NCI-H1105 treated with DMSO at 0.1 percent for 48 hours (cell line): ENCODE measurements around the gene SSMEM1.
"Not testable (repeated sequence)": the region's sequence is repeated elsewhere in the genome, so short reads cannot be mapped to it uniquely, and the experiment has no call there.

Experiments
- DNase-seq: peaks from one replicate; lab custom pipeline; 2025; lab: John Stamatoyannopoulos, UW

Gene SSMEM1

GRCh38 chr7:130207642-130208041 is at the start of gene SSMEM1:
Gene SSMEM1 (plus strand): TSS chr7:130207860. CDS start chr7:130207911, 51 bp downstream.
- no peak for DNase-seq

GRCh38 chr7:130160023-130160422 is 47.6 kb upstream of the SSMEM1 start:
- DNase-seq: no peak

GRCh38 chr7:130160455-130160854 is 47.2 kb upstream of the SSMEM1 start:
- DNase-seq: no peak

GRCh38 chr7:130162196-130162595 is 45.5 kb upstream of the SSMEM1 start:
- no peak for DNase-seq

- DNase-seq: no peak
These were observed 33.3 kb upstream of the SSMEM1 start for GRCh38 chr7:130174237-130174959.

- DNase-seq: no peak
These were observed 29.4 kb upstream of the SSMEM1 start for GRCh38 chr7:130178251-130178650.

- DNase-seq: no peak
These were observed 28.0 kb upstream of the SSMEM1 start for GRCh38 chr7:130179631-130180030.

- DNase-seq: no peak
These were observed 26.9 kb upstream of the SSMEM1 start for GRCh38 chr7:130180571-130181262.

GRCh38 chr7:130181263-130181605 is 26.4 kb upstream of the SSMEM1 start:
- DNase-seq: no peak

- no peak for DNase-seq
These were observed 24.7 kb upstream of the SSMEM1 start for GRCh38 chr7:130182990-130183389.

GRCh38 chr7:130184349-130184748 is 23.3 kb upstream of the SSMEM1 start:
- not testable (repeated sequence) for DNase-seq

- no peak for DNase-seq
These were observed 20.3 kb upstream of the SSMEM1 start for GRCh38 chr7:130187360-130187759.

- no peak for DNase-seq
These were observed 18.3 kb upstream of the SSMEM1 start for GRCh38 chr7:130189343-130189742.

GRCh38 chr7:130191791-130192190 is 15.9 kb upstream of the SSMEM1 start:
- DNase-seq: no peak

GRCh38 chr7:130195396-130195795 is 12.3 kb upstream of the SSMEM1 start:
- no peak for DNase-seq

GRCh38 chr7:130196476-130196875 is 11.2 kb upstream of the SSMEM1 start:
- DNase-seq: no peak

- DNase-seq: no peak
These were observed 10.6 kb upstream of the SSMEM1 start for GRCh38 chr7:130197094-130197493.

- no peak for DNase-seq
These were observed 5.9 kb upstream of the SSMEM1 start for GRCh38 chr7:130201796-130202195.

GRCh38 chr7:130205084-130205947 is 2.3 kb upstream of the SSMEM1 start, which contains the start of gene TMEM209:
Gene TMEM209 (minus strand): TSS chr7:130205406. CDS start chr7:130205375, 31 bp downstream.
- peak; percentile 99 for DNase-seq

GRCh38 chr7:130207033-130207432 is 627 bp upstream of the SSMEM1 start:
- no peak for DNase-seq

- no peak for DNase-seq
These were observed 856 bp downstream of the SSMEM1 start for GRCh38 chr7:130208516-130208915.

- no peak for DNase-seq
These were observed 2.7 kb downstream of the SSMEM1 start for GRCh38 chr7:130210181-130210935.
